Fibroblast of upper back skin (primary cell): ENCODE data around the gene PAXX.

Experiments used
- DNase-seq: peaks from one replicate; pipeline ENCODE4 v3.0.0-alpha.2; 2013

The PAXX gene

DNA sequence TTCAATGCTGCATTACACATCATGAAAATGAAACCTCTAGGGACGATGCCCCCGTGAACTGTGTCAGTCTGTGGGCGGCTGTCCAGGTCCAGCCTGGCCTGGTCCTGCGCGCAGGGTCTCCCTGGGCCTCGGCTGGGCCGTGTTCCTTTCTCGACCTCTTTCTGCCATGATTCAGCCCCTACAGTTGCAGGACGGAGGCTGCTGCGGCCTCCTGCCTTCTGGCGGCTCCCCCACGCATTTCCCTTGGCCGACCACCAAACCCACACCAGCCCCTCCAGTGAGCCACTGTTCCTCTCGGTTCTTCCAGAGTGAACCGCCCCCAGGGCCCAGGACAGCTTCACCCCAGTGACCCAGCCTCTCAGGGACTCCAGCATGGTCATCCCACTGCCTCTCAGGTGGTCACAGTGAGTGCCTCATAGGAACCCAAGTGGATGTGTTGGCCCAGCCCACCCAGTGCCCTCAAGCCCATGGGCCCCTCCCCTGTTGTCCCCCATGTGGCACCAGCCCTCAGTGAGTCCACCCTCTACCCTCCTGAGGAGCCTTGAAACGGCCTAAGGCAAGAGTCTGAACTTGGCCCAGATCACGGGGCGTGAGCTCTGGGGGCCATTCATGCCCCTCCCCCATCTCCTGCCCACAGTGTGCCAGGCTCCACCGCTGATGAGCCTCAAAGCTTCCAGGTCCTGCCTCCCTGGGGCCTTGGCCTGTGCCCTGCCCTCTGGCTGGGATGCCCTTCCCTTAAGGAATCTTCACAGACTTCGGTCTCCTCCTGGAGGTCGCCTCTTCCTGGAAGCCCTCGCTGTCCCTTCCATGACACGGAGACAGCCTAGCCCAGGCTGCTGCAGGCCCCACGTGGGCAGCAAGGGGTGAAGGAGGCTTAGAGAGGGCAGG, 14.1 kb downstream of the PAXX start:
- DNase-seq = no peak

DNA sequence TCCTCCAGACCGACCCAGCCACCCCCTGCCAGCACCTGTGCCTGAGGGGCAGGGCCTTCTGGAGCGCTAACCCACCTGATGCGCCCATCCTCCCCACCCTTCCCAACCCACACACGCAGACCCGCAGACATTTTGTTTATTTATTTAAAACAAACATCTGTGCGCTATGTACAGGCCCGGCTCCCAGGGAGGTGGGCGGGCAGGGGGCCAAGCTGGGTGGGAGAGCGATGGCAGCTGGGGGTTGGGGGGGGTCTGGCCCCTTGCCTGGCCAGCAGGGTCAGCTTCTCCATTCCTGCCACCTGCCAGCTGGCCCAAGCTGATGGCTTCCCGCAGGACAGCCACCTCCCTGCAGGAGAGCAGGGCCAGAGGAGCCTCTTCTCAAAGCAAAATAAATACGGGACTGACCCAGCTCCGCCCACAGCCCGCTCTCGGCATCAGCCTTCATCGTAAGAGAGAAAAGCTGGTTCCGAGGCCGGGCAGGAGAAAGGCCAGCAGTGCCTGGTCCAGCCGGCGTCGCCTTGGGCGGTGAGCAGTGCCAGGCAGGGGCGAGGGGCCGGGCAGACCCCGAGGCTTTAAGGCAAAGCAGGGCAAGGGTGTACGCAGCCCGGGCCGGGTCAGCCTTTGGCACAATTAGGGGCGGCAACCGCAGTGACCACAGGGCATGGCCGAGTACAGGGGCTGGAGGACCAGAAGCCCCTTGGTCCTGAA, 15.0 kb downstream of the PAXX start:
- no peak for DNase-seq

DNA sequence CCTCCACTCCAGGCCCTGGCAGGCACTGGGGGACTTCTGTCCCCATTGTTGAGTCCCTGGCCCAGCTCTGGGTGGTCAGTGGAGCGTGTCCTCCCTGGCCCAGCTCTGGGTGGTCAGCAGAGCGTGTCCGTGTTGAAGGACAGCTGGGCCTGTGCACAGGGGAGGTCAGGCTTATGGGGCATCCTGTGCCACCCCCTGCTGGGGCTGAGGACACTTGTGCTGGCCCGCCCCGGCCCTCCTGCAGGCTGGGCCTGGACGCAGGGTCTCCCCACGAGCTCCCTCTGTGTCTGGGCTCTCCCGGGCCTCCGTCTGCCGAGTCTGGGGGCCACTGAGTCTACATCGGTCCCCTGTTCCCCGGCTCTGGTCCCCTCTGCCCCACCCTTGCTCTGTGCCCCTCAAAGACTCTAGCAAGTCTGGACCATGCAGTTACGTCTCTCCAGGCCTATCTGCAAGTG, 15.6 kb downstream of the PAXX start:
- DNase-seq = no peak

DNA sequence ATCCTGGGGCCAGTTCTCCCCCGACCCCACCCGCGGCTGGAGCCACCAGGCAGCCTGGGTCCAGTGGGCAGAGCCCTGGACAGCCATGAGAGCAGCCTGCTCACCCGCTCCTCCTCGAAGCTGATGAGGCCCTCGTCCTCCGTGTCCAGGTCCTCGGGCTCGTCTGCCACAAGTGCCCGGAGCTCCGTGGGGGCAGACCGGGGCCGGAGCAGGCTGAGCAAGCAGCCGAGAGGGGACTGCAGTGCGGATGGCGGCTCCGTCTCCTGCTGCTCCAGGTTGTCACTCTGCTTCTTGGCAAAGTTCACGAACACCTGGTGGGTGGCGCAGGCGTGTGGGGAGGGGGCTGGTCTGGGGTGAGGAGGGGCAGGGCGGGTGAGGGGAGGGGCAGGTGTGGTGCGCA, 16.1 kb downstream of the PAXX start:
- DNase-seq = no peak

DNA sequence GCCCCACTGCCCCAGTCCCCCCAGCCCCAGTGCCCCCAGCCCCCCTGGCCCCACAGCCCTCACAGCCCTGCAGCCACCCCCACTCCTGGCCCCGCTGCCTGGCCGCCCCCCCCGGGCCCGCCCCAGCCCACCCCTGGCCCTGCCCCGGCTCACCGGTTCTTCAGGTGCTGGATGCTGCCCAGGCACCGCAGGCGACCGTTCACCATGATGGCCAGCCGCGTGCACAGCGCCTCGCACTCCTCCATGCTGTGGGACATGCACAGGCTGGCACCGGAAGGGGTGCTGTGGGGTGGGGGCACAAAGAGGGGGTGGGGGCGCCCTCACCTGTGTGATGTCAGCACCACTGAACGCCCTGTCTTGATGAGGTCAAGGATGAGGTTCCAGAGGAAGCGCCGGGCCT, 17.0 kb downstream of the PAXX start:
- DNase-seq = no peak

DNA sequence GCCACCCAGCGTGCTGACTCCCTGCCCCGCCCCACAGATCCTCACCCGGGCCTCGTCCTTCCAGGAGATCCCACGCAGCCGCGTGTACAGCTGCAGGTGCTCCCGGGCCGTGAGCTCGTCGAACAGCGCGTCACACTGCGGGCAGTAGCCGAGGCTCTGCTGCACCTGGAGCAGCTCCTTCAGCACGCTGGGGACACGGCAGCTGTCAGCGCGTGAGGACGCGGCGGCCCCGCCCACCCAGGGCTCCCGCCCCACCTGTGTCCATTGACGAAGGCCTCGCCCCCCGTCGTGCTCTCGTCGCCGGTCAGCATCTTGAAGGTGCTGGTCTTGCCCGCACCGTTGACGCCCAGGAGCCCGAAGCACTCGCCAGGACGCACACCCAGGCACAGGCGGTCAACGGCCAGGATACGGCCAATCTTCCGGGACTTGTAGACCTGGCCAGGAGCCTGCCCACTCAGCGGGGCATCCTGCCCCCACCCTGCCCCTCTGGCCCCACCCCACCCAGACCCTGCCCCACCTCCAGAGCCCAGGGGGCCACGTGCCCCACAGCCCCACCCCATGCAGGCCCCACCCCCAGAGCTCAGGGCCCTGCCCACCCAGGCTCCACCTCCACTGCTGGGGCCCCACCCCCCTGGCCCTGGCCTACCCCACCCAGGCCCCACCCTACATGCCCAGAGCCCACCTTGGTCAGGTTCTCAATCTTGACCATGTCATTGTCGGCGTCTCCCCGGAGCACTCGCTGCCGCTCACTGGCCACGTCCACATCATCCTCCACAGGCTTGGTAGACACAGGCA, 17.9 kb downstream of the PAXX start:
- DNase-seq = no peak

DNA sequence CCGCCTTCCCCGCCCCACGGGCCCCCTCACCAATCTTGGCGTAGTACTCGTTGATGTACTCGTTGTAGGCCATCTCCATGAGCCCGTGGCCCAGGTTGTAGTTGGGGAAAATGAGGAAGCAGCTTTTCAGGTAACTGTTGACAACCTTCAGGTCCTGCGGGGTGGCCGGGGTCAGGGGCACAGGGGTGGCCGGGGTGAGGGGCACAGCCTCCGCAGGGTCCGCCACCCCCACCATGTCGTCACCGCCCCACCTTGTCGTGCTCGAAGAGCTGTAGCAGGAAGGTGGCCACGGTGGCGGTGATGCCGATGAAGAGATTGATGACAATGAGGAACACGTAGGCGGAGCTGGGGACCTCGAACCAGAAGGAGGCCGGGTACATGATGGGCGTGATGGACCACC, 18.9 kb downstream of the PAXX start:
- no peak for DNase-seq

DNA sequence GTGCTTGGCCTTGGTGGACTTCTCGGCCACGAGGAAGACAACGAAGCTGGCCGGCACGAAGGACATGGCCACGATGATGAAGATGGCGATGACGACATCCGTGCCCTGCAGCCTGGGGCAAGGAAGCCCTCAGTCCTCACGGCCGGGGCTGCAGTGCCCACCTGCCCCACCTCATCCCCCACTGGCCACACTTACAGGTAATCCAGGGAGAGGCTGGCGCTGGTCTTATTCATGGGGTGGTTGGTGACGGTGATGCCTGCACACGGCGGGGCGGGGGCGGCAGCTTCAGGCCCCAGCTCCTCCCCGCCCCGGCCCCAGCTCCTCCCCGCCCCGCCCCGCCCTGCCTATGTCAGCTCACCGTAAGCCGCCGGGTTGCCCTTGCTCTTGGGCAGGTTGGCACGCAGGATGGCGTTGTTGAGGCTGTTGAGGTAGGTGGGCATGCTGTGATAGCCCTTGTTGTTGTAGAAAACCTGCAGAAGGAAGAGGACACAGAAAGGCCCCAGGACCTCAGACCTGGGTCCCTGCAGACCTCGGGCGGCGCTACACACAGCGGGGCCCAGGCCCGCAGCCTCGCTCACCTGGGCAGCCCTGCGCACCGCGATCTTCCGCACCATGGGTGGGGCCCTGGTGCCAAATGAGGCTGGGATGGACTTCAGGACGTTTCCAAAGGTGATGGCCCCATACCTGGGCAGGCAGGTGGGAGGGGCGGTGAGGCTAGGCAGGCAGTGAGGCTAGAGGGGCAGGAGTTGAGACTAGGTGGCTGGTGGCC, 19.9 kb downstream of the PAXX start:
- DNase-seq = no peak

DNA sequence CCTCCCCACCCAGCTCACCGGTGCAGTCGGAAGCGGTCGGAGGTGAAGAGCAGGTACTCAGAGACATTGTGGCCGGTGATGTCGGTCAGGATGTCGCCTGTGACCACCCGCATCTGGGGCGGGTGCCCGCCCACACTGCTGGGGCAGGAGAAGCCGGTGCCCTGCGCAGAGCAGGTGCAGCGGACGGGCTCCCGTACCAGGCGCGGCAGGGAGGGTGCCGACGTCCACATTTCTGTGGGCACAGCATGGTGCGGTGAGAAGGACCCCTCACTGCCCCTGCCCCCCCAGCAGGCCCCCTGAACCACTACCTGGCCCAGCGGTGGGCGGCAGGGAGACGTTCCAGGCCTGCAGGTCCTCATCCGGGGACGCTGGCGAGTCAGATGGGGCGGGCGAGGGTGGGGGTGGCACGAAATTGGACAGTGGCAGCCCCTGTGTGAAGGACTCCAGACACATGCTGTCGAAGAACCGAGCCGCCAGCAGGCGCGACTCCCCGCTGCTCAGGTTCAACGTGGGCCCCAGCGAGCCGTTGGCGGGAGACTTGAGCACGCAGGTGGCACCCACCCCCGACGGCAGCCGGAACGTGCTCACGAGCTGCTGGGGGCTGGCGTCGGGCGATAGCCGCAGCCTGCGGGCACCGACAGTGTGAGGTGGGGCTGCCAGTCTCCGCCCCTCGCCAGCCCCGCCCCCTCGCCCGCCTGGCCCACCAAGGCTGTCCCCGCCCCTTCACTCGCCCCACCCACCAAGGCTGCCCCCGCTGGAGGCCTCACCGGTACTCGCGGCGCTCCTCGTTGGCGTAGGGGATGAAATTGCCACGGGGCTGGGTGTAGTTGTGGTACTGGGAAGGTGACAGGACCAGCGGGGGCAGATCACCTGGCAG, 20.7 kb downstream of the PAXX start:
- DNase-seq = no peak

DNA sequence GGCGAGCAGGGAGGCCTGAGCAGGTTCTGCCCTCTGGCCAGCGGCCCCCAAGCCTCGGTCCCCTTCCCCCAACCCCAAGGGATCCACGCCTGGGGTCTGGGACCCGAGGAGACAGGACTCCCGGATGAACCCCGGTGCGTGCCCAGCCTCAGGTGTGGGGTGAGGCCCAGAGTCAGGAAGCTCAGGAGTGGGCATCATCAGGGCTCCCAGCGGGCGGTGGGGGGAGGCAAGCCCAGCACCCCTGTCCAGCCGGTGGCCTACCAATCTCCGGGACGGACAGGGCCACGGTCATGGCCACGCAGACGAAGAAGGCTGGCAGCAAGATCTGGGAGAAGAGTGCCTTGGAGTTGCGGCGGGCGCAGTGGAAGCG, 21.3 kb downstream of the PAXX start:
- DNase-seq = no peak

DNA sequence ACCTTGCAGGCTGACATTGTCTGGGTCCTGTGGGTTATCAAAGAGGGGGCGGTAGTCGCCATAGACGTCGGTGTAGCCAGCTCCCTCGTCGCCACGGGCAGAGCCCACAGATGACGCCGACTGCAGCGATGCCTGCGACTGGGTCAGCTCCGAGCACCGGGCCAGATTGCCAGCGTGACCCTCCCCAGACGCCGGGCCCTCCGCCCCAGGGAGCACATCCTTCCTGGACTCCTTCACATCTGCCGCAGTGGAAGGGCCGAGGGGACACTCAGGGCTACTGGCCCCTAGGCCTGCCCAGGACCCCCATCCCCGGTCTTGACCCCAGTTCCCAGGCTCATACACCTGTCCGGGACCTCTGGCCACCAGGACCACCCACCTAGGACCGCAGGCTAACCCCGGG, 21.9 kb downstream of the PAXX start:
- no peak for DNase-seq

DNA sequence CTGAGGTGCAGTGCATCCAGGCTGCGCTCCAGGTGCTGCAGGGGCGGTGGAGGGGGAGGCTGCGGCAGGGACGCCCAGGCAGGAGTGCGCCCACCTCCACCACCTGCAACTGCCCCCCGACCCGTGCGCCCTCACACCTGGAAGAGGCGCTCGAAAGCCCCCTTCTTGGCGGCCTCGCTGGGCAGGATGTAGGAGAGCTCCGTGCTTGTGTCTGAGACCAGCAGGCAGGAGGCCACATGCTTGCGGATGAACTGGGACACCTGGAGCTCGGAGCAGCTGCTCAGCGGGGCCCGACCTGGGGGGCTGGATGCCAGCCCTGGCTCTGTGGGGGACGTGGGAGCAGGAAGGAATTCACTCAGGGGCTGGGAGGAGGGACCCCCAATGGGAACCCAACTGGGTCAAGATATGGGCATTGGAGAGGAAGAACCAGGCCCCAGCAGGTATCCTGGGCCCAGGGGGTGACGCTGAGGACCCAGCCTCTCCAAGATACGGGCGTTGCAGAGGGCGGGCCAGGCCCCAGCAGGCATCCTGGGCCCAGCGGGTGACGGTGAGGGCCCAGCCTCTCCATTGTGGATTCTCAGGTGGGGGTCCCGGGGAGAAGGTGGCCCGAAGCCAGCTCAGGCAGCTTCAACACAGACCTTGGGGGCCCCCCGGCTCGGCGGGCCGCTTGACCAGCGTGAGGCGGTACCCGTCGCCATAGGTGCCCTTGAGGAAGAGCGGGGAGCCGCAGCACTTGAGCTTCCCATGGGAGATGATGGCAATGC, 22.7 kb downstream of the PAXX start:
- no peak for DNase-seq

DNA sequence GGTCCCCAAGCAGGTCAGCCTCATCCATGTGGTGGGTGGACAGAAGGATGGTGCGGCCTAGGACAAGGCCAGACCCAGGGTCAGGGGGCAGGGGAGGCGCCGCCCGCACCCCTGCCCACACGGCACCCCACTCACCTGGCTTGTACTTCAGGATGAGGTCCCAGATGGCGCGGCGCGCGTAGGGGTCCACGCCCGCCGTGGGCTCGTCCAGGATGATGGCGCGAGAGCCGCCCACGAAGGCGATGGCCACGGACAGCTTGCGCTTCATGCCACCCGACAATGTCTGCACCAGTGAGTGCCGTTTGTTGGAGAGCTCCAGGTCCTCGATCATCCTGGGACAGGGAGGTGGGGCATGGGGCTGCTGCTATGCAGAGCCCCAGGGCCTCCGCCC, 23.3 kb downstream of the PAXX start:
- DNase-seq = no peak

DNA sequence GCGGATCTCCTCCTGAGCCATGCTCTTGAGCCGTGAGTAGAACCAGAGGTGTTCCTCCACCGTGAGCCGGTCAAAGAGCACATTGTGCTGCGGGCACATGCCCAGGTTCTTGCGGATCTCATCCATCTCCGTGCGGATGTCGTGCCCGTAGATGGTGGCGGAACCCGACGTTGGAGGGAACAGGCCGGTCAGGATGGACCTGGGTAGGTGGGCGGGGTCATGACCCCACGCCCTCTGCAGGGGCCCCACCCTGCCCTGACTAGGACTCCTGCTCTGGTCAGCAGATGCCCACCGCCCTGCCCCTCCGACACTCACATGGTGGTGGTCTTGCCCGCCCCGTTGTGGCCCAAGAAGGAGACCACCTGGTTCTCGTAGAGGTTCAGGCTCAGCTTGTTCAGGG, 23.8 kb downstream of the PAXX start:
- no peak for DNase-seq

DNA sequence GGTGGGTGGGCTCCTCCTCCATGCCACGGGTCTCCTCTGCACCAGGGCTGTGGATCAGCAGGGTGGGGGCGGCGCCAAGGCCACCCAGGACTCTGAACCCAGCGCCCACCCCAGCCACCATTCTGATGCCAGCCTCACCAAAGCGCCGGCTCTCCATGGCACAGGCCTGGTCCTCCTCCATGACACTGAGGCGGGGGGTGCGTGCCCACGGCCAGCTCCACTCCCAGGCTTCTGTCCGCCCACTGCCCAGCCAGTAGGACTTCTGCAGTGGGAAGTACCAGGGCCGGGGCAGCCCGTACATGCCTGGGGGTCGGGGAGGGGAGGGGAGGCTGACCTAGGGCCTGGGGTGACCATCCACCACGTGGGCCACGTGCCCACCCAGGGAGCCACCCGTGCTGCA, 24.2 kb downstream of the PAXX start:
- DNase-seq = no peak

DNA sequence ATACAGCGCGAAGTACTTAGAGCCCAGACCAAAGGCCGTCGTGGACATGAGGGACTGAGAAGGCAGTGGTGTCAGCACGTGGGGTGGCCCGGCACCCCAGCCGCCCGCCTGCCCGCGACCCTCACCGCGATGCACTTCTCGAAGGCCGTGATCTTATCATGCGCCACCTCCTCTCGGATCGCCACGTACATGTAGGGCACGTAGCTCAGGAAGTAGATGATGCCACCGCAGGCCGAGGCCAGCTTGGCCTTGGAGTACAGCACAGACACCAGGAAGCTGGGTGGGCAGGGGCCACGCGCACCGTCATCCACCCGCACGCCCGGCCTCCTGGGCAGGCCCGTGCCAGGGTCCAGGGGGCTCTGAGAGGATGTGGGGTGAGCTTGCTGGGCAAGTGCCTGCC, 24.8 kb downstream of the PAXX start:
- DNase-seq = no peak

DNA sequence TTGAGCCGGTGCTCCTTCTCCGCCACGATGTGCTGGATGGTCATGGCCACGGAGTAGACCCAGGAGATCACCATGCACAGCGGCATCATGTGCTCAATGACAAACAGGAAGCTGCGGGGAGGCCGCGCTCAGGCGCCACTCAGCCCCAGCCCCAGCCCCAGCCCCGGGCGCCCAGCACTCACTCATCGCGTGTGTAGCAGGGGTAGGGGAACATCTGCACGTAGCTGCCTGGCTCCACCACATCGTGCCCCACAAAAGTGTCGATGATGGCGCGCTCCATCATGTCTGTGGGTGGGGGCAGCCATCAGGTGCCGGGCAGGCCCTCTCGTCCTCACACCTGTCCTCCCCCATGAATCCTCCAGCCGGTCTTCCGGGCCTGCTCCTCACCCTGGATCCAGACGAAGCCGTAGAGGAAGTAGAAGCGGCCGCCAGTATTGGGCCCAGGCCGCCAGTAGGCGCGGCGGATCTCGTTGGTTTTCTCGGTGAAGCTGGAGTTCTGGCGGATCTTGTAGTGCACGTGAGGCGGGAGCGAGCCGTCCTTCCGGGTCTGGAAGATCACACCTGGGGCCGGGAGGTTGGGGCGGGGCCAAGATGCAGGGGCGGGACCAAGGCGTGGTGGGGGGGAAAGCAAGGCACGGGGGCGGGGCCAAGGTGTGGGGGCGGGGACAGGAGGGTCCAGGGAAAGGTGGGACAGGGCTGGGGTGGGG, 25.7 kb downstream of the PAXX start:
- no peak for DNase-seq

DNA sequence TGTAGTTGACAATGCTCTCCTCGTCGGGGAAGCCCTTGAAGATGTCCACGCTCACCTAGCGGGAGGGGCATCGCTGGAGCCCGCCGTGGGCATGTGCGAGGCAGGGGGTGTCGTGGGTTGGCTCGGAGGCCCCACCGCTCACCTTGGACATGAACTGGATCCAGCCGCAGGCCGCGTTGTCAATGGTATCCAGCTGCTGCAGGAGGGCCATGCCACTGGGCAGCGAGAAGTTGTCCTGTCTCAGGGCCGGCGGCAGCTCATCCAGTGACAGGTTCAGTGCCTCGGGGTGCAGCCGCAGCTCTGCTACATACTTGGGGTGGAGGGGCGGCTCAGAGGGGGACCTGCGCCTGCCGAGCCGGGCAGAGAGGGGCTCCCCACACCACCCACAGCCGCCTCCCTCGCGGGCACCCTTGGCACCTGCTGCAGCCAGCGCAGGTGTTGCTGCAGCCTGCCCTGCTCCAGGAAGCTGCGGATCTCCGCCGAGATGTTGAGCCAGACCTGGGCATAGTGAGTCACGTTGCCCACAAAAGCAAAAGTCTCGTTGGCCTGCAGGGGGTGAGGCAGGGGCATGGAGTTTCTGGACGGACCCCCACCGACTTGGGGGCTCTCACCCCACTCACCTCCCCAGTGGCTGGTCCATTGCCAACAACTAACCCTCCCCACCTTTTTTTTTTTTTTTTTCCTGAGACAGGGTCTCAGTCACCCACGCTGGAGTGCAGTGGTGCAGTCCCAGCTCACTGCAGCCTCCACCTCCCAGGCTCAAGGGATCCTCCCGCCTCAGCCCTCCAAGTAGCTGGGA, 26.7 kb downstream of the PAXX start:
- no peak for DNase-seq

DNA sequence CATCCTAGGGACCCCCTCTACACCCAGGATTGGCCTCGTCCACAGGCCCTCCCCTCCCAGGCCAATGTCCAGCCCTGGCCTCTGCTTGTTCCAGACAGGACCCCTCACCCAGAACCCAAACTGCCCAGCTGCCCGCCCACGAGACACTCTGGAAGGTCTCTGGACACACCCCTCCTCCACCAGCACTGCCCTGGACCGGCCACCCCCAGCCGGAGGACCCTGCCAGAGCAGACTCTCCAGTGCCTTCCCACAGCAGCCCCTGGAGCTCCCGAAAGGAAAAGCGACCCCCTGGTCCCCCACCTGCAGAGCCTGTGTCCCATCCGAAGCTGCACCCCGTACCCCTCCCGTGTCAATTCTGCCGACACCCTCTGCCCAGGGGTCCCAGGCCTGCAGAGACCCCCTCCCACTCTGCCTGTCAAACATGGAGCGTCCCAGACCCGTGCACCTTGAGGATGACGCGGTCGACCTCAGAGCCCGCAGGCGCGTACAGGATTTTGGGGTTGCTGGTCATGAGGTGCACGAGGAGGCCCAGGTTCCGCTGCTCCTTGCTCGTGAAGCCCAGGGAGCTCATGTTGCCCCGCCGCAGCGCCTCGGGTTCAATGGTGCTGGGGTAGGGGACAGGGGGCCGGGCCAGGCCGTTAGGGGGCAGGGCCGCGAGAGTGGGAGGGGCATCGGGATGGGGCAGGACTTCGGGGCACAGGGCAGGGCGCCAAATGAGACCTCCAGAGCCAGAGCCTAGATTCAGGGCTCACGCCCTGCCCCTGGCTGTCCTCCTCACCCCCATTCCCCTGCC, 27.9 kb downstream of the PAXX start:
- DNase-seq = no peak
